HEK293 (cell line): Measurements from ENCODE around the gene PRSS1.

Source experiments
- CTCF ChIA-PET: fragments of 350-600 bp; formaldehyde crosslinking; extraction: SDS; loops from one replicate; lab custom pipeline; 2021; ENCODE audit warnings: antibody characterized with exemption; lab: Yijun Ruan, JAX
- POLR2A ChIA-PET: fragments of 300-600 bp; formaldehyde crosslinking; extraction: SDS; loops from one replicate; lab custom pipeline; 2020; ENCODE audit warnings: antibody characterized with exemption, inconsistent platforms; lab: Yijun Ruan, JAX
- H3K27ac ChIP-seq: fragments of 200-500 bp; sonication (Bioruptor generic); 2 replicates; pipeline ENCODE4 v1.5.1; 2014; ENCODE audit warnings: low read depth, low read length, control low read depth, inconsistent platforms; ENCODE audit errors: extremely low read depth
- H3K36me3 ChIP-seq, 2 experiments: fragments of 200-500 bp in 1 of 2; sonication (Bioruptor generic) in 1 of 2; 1 replicate in 1 of 2; 2 replicates in 1 of 2; pipeline ENCODE4 v1.5.1; 2014 to 2017; ENCODE audit warnings: inconsistent platforms in 2 of 2, low read length in 2 of 2; ENCODE audit not compliant: control insufficient read depth in 2 of 2, insufficient read depth in 1 of 2
- H3K4me1 ChIP-seq: fragments of 200-500 bp; sonication (Bioruptor generic); 2 replicates; pipeline ENCODE4 v1.5.1; 2014; ENCODE audit warnings: mild to moderate bottlenecking, low read length, inconsistent platforms; ENCODE audit not compliant: control insufficient read depth, insufficient read depth
- H3K4me3 ChIP-seq: 2 replicates; pipeline ENCODE4 v1.5.1; 2011; ENCODE audit warnings: low read depth, mild to moderate bottlenecking, control low read depth, low read length, moderate library complexity
- H3K9me3 ChIP-seq: fragments of 200-500 bp; sonication (Bioruptor generic); 2 replicates; pipeline ENCODE4 v1.5.1; 2014; ENCODE audit warnings: low read depth, low read length, inconsistent platforms; ENCODE audit not compliant: control insufficient read depth, insufficient read depth
- FEZF1 ChIP-seq: fragments of 450-650 bp; formaldehyde crosslinking; IDR thresholded peaks from 2 replicates; pipeline ENCODE4 v1.5.1; 2016; ENCODE audit warnings: missing biosample characterization, missing genetic modification characterization
- GLIS2 ChIP-seq: fragments of 450-650 bp; formaldehyde crosslinking; IDR thresholded peaks from 2 replicates; pipeline ENCODE4 v1.5.1; 2016; ENCODE audit warnings: missing biosample characterization, missing genetic modification characterization
- HOXC10 ChIP-seq: sonication (generic); formaldehyde crosslinking; IDR thresholded peaks from 2 replicates; pipeline ENCODE4 v1.8.1; 2023; ENCODE audit warnings: mild to moderate bottlenecking, missing genetic modification reagents
- KLF7 ChIP-seq: fragments of 450-650 bp; formaldehyde crosslinking; IDR thresholded peaks from 2 replicates; pipeline ENCODE4 v1.5.1; 2016; ENCODE audit warnings: missing biosample characterization, missing genetic modification characterization, borderline replicate concordance
- TCF7L2 ChIP-seq: IDR thresholded peaks from 2 replicates; pipeline ENCODE4 v1.6.1; 2011; ENCODE audit warnings: low read depth, mild to moderate bottlenecking, inconsistent platforms, low read length, moderate library complexity, borderline replicate concordance
- ZBTB1 ChIP-seq: fragments of 450-650 bp; formaldehyde crosslinking; IDR thresholded peaks from 2 replicates; pipeline ENCODE4 v1.5.1; 2016; ENCODE audit warnings: missing biosample characterization, missing genetic modification characterization
- ZNF121 ChIP-seq: fragments of 450-650 bp; formaldehyde crosslinking; IDR thresholded peaks from 2 replicates; pipeline ENCODE4 v1.5.1; 2016; ENCODE audit warnings: missing biosample characterization, missing genetic modification characterization
- ZNF133 ChIP-seq: fragments of 450-650 bp; formaldehyde crosslinking; IDR thresholded peaks from 2 replicates; pipeline ENCODE4 v1.5.1; 2016; ENCODE audit warnings: missing biosample characterization, missing genetic modification characterization
- ZNF174 ChIP-seq: fragments of 450-650 bp; formaldehyde crosslinking; IDR thresholded peaks from 2 replicates; pipeline ENCODE4 v1.5.0; 2017; ENCODE audit warnings: missing biosample characterization, mild to moderate bottlenecking, missing genetic modification characterization
- ZNF239 ChIP-seq: fragments of 450-650 bp; formaldehyde crosslinking; IDR thresholded peaks from 2 replicates; pipeline ENCODE4 v1.5.1; 2016; ENCODE audit warnings: missing biosample characterization, missing genetic modification characterization
- ZNF37A ChIP-seq: fragments of 450-650 bp; IDR thresholded peaks from 2 replicates; pipeline ENCODE4 v1.5.1; 2018; ENCODE audit warnings: missing biosample characterization, missing genetic modification characterization
- ZNF433 ChIP-seq: fragments of 450-650 bp; formaldehyde crosslinking; IDR thresholded peaks from 2 replicates; pipeline ENCODE4 v1.5.1; 2016; ENCODE audit warnings: missing biosample characterization, missing genetic modification characterization, low read depth
- ZNF510 ChIP-seq: fragments of 450-650 bp; formaldehyde crosslinking; IDR thresholded peaks from 2 replicates; pipeline ENCODE4 v1.5.1; 2018; ENCODE audit warnings: mild to moderate bottlenecking, missing genetic modification characterization, missing biosample characterization; ENCODE audit not compliant: insufficient replicate concordance
- ZNF571 ChIP-seq: fragments of 450-650 bp; formaldehyde crosslinking; IDR thresholded peaks from 2 replicates; pipeline ENCODE4 v1.5.0; 2017; ENCODE audit warnings: missing biosample characterization, missing genetic modification characterization
- ZNF623 ChIP-seq: fragments of 450-650 bp; formaldehyde crosslinking; IDR thresholded peaks from 2 replicates; pipeline ENCODE4 v1.5.1; 2016; ENCODE audit warnings: missing biosample characterization, missing genetic modification characterization
- ZNF629 ChIP-seq: fragments of 450-650 bp; formaldehyde crosslinking; IDR thresholded peaks from 2 replicates; pipeline ENCODE4 v1.5.1; 2017; ENCODE audit warnings: missing biosample characterization, missing genetic modification characterization
- ZNF701 ChIP-seq: fragments of 450-650 bp; formaldehyde crosslinking; IDR thresholded peaks from 2 replicates; pipeline ENCODE4 v1.5.1; 2016; ENCODE audit warnings: missing biosample characterization, missing genetic modification characterization
- ZNF76 ChIP-seq: fragments of 450-650 bp; formaldehyde crosslinking; IDR thresholded peaks from 2 replicates; pipeline ENCODE4; 2016; ENCODE audit warnings: low read depth, missing biosample characterization, missing genetic modification characterization, borderline replicate concordance
- ZNF837 ChIP-seq: fragments of 450-650 bp; formaldehyde crosslinking; IDR thresholded peaks from 2 replicates; pipeline ENCODE4 v1.5.1; 2016; ENCODE audit warnings: missing biosample characterization, missing genetic modification characterization
- ZNF843 ChIP-seq: fragments of 450-650 bp; formaldehyde crosslinking; IDR thresholded peaks from 2 replicates; pipeline ENCODE4 v1.5.1; 2016; ENCODE audit warnings: missing biosample characterization, missing genetic modification characterization
- TF ChIP-seq, protein P1 (sequence below): fragments of 450-650 bp; formaldehyde crosslinking; IDR thresholded peaks from 2 replicates; pipeline ENCODE4 v1.5.1; 2017; ENCODE audit warnings: missing biosample characterization, missing genetic modification characterization
- TF ChIP-seq, protein P2 (sequence below): fragments of 450-650 bp; formaldehyde crosslinking; IDR thresholded peaks from 2 replicates; pipeline ENCODE4 v1.5.1; 2017; ENCODE audit warnings: missing biosample characterization, mild to moderate bottlenecking, missing genetic modification characterization, moderate library complexity
- TF ChIP-seq, protein P3 (sequence below): fragments of 450-650 bp; formaldehyde crosslinking; IDR thresholded peaks from 2 replicates; pipeline ENCODE4 v1.5.1; 2016; ENCODE audit warnings: missing biosample characterization, missing genetic modification characterization

The PRSS1 gene

DNA sequence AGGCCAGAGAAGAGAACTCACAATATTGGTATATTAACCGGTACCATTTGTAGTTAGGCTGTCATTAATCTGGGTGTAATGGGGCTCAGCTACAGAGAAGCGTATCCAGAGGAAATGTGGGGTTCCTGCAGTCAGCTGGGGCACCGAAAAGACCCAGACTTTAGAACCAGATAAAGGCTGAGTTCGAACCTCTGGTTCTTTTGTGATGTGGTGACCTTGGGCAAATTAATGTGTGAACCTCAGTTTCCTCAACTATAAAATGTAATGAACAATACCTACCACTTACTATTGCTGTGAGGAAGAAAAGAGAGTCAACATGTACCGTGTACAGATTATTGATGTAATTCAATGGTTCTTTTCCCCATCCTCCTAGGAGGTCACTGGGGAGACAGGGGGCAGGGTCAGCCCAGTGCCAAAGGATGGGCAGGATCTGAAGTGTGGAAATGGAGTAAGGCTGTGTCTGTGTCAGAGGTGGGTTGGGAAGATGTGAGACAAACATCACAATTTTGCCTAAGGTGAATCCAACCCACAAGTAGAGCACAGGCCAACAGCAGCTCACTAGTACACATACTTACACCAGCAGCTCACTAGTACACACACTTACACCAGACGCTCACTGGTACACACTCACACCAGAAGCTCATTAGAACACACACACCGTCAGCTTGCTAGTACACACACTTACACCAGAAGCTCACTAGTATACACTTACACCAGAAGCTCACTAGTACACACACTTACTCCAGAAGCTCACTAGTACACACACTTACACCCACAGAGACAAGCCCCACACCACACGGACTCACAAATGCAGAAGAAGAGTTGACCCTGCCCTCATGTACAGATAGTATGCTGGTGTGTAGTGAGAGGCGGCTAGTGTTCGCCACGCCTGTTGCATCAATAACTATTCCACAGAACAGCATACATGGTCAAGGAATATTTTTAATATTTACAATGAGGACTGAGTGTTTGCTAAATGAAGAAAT is 49.5 kb downstream of the PRSS1 start (continued):
- no peak for TF ChIP-seq ZNF701 (tag by site-specific recombination)
- no peak for TF ChIP-seq ZNF76
- TF ChIP-seq HOXC10: no peak

DNA sequence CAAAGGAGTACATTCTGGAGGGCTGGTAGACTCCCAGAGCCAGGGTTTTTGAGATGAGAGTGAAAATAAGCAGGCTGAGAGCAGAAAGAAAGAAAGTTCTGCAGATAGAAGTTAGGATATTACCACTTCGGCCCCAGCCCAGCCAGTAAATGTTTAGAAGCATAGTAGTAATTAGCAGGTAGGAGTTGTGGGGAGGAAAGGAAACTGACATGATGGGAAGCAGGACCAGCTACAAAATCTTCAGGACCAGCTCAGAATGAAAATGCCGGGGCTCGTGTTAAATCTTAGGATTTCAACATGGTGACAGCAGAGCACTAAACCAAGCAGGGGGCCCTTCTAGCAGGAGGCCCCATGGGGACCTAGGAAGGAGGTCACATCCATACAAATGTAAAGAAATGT is 50.2 kb downstream of the PRSS1 start:
- no peaks in the 10 kb centered on the region for H3K4me1 ChIP-seq
- CTCF ChIA-PET: interaction anchor here (0.6 to 1.6 kb wide), 5 partner anchors 12 to 87 kb away, joined by 3 to 5 read pairs (median 3); no protein-coding TSS in a partner anchor
- H3K36me3 ChIP-seq: no peaks in the 10 kb centered on the region
- H3K4me3 ChIP-seq: no peak overlapping the region
- no peak overlapping the region for H3K27ac ChIP-seq
- TF ChIP-seq KLF7 (tag by site-specific recombination): no peak
- no peak for TF ChIP-seq ZNF623 (tag by site-specific recombination)
- TF ChIP-seq TCF7L2: no peak
- no peak for TF ChIP-seq ZNF433 (tag by site-specific recombination)
- TF ChIP-seq ZNF510 (tag by site-specific recombination): no peak
- no peaks in the 10 kb centered on the region for H3K9me3 ChIP-seq
- POLR2A ChIA-PET: no interaction called here

DNA sequence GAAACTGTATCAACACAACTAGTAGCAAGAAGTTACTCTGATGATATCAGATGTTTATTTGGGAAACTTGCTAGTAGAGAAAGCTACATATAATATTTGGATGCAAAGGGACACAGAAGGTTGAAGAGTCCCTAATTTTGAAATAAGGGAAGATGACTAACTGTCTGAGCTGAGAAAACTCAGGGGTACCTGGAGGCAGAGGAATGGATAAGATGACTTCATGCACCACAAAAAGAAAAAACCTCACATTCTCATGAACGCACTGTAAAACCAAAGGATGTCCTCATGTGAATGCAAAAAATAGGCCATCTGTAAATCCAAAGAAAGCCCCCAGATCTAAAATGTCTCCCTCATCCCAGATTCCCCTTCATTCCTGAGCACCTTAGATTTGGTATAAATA is 50.8 kb downstream of the PRSS1 start:
- Histone ChIP-seq H3K9me3 (no peaks in the 10 kb centered on the region), H3K4me1 (no peaks in the 10 kb centered on the region), H3K36me3 (no peaks in the 10 kb centered on the region), H3K27ac (no peak overlapping the region), H3K4me3 (no peak overlapping the region)
- ChIA-PET CTCF (interaction anchor here (0.6 to 1.6 kb wide), 4 partner anchors 11 to 88 kb away, joined by 3 read pairs; no protein-coding TSS in a partner anchor), POLR2A (no interaction called here)
- TF ChIP-seq ZNF239 (no peak), ZNF174 (tag by site-specific recombination) (no peak), ZNF121 (tag by site-specific recombination) (no peak), ZNF837 (tag by site-specific recombination) (no peak), ZBTB1 (tag by site-specific recombination) (no peak), ZNF629 (no peak), GLIS2 (tag by site-specific recombination) (no peak), ZNF843 (tag by site-specific recombination) (no peak), ZNF37A (tag by site-specific recombination) (no peak), ZNF133 (no peak), FEZF1 (tag by site-specific recombination) (no peak), ZNF571 (tag by site-specific recombination) (no peak)
- TF ChIP-seq, protein P1, sequence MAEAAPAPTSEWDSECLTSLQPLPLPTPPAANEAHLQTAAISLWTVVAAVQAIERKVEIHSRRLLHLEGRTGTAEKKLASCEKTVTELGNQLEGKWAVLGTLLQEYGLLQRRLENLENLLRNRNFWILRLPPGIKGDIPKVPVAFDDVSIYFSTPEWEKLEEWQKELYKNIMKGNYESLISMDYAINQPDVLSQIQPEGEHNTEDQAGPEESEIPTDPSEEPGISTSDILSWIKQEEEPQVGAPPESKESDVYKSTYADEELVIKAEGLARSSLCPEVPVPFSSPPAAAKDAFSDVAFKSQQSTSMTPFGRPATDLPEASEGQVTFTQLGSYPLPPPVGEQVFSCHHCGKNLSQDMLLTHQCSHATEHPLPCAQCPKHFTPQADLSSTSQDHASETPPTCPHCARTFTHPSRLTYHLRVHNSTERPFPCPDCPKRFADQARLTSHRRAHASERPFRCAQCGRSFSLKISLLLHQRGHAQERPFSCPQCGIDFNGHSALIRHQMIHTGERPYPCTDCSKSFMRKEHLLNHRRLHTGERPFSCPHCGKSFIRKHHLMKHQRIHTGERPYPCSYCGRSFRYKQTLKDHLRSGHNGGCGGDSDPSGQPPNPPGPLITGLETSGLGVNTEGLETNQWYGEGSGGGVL: no peak
- TF ChIP-seq, protein P2, sequence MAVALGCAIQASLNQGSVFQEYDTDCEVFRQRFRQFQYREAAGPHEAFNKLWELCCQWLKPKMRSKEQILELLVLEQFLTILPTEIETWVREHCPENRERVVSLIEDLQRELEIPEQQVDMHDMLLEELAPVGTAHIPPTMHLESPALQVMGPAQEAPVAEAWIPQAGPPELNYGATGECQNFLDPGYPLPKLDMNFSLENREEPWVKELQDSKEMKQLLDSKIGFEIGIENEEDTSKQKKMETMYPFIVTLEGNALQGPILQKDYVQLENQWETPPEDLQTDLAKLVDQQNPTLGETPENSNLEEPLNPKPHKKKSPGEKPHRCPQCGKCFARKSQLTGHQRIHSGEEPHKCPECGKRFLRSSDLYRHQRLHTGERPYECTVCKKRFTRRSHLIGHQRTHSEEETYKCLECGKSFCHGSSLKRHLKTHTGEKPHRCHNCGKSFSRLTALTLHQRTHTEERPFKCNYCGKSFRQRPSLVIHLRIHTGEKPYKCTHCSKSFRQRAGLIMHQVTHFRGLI: no peak
- TF ChIP-seq, protein P3, sequence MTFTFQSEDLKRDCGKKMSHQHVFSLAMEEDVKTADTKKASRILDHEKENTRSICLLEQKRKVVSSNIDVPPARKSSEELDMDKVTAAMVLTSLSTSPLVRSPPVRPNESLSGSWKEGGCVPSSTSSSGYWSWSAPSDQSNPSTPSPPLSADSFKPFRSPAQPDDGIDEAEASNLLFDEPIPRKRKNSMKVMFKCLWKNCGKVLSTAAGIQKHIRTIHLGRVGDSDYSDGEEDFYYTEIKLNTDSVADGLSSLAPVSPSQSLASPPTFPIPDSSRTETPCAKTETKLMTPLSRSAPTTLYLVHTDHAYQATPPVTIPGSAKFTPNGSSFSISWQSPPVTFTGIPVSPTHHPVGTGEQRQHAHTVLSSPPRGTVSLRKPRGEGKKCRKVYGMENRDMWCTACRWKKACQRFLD: no peak
